Spleen (tissue), 7 donors: Measurements from ENCODE around the gene CRYBG1.

ENCODE experiments used
- POLR2A ChIP-seq, 3 donors: fragments of 450-650 bp; IDR thresholded peaks; one replicate each; pipeline ENCODE4 v1.5.1; 2017; ENCODE audit warnings: antibody characterized with exemption in 3 of 3, mild to moderate bottlenecking in 1 of 3
- TF ChIP-seq, protein P1 (sequence below), 11 experiments: fragments of 200-600 bp in 7 of 11; fragments of 450-650 bp in 4 of 11; sonication (generic) in 4 of 11; IDR thresholded peaks in 8 of 11; conservative IDR thresholded peaks in 3 of 11; 1 replicate in 7 of 11; 2 replicates in 4 of 11; pipeline versions ENCODE4 v1.4.0 to v1.8.0; 2016 to 2021; ENCODE audit warnings: antibody characterized with exemption in 11 of 11, inconsistent platforms in 4 of 11, mild to moderate bottlenecking in 1 of 11
- donor health status: DM: no; HTN: no; CAD: no; lungs with moderate emphysema.
- donor health status: DM: no; HTN: no; CAD: no.
- donor health status: DM: no; HTN: no; CAD: no.

DNA sequence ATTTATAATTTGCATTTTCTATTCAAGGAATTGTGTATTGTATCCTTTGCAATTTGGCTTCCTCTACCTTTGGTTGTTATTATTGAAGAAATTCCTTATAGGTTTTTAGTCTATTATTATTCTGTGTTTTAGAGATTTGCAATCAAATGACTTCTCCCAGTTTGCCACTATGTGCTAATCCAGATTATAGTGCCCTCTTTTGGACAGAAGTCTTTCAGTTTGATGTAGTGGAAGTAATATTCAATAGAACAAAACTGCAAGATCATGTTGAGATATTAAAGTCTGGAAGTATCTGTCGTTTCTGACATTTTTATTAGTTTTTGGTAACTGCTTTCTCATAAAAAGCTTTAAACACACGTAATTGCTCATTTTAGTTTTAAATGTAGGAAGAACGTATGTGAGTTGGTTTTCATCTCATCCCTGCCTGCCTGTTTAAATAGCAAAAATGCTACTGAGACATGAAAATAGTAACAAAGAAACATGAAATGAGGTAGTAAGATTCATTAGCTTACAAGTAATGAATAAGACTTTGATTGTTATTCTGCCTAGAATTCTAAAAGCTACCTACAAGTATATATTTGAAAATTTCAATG lies 195.9 kb downstream of the CRYBG1 start:
- TF ChIP-seq, protein P1, sequence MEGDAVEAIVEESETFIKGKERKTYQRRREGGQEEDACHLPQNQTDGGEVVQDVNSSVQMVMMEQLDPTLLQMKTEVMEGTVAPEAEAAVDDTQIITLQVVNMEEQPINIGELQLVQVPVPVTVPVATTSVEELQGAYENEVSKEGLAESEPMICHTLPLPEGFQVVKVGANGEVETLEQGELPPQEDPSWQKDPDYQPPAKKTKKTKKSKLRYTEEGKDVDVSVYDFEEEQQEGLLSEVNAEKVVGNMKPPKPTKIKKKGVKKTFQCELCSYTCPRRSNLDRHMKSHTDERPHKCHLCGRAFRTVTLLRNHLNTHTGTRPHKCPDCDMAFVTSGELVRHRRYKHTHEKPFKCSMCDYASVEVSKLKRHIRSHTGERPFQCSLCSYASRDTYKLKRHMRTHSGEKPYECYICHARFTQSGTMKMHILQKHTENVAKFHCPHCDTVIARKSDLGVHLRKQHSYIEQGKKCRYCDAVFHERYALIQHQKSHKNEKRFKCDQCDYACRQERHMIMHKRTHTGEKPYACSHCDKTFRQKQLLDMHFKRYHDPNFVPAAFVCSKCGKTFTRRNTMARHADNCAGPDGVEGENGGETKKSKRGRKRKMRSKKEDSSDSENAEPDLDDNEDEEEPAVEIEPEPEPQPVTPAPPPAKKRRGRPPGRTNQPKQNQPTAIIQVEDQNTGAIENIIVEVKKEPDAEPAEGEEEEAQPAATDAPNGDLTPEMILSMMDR (IDR thresholded peaks at IDR 0.05 in 8 of 11, conservative IDR thresholded peaks at IDR 0.05 in 3 of 11) = peak in 8 of 11 experiments; percentile 30 to 60 (median 44)
- TF ChIP-seq POLR2A (IDR thresholded peaks at IDR 0.05) = no peak
